DND-41 (cell line): ENCODE results near the gene SHQ1.

Experiments used
- ATAC-seq: fragments of 200-7000 bp; cut with Tn5 transposase; 3 replicates; pipeline ENCODE4 v1.9.1; 2021; ENCODE audit warnings: low read depth; ENCODE audit not compliant: insufficient read depth
- DNase-seq: peaks from one replicate; pipeline ENCODE4 v3.0.0-alpha.2; 2020
- H2AFZ ChIP-seq: 2 replicates; pipeline ENCODE4 v1.6.0; 2012; ENCODE audit warnings: low read depth, low read length
- H3K27ac ChIP-seq: 2 replicates; pipeline ENCODE4 v1.5.1; 2012; ENCODE audit warnings: low read length, inconsistent platforms
- H3K27me3 ChIP-seq: fragments of 200-600 bp; sonication (generic); 2 replicates; pipeline ENCODE4 v1.6.0; 2012; ENCODE audit warnings: low read length, mild to moderate bottlenecking, inconsistent platforms; ENCODE audit not compliant: insufficient read depth, poor library complexity
- H3K36me3 ChIP-seq: 2 replicates; pipeline ENCODE4 v1.5.1; 2012; ENCODE audit warnings: low read length, inconsistent platforms; ENCODE audit not compliant: insufficient read depth
- H3K4me1 ChIP-seq: 2 replicates; pipeline ENCODE4 v1.5.1; 2012; ENCODE audit warnings: mild to moderate bottlenecking, low read length; ENCODE audit not compliant: insufficient read depth
- H3K4me2 ChIP-seq: 2 replicates; pipeline ENCODE4 v1.6.0; 2012; ENCODE audit warnings: mild to moderate bottlenecking, moderate library complexity, low read length, inconsistent platforms; ENCODE audit not compliant: insufficient read depth
- H3K4me3 ChIP-seq, 2 experiments: fragments of 200-600 bp in 1 of 2; shearing (Covaris generic) in 1 of 2; 2 replicates each; pipeline ENCODE4 v1.5.1; 2012 to 2016; ENCODE audit warnings: inconsistent platforms in 2 of 2, low read length in 2 of 2, mild to moderate bottlenecking in 2 of 2, low read depth in 1 of 2, moderate library complexity in 1 of 2
- H3K79me2 ChIP-seq: 2 replicates; pipeline ENCODE4 v1.6.0; 2012; ENCODE audit warnings: low read length, inconsistent platforms; ENCODE audit not compliant: insufficient read depth
- H3K9ac ChIP-seq: 2 replicates; pipeline ENCODE4 v1.6.0; 2012; ENCODE audit warnings: low read depth, mild to moderate bottlenecking, inconsistent platforms, low read length, moderate library complexity
- H3K9me3 ChIP-seq: 2 replicates; pipeline ENCODE4 v1.5.1; 2012; ENCODE audit warnings: low read length, moderate library complexity, mild to moderate bottlenecking, inconsistent platforms; ENCODE audit not compliant: insufficient read depth, severe bottlenecking
- H4K20me1 ChIP-seq: 2 replicates; pipeline ENCODE4 v1.6.0; 2012; ENCODE audit warnings: low read length; ENCODE audit not compliant: insufficient read depth
- EZH2 ChIP-seq: IDR thresholded peaks from 3 replicates; pipeline ENCODE4 v1.6.1; 2012; ENCODE audit warnings: borderline replicate concordance, low read depth, mild to moderate bottlenecking, moderate library complexity, low read length, inconsistent platforms; ENCODE audit not compliant: severe bottlenecking
- TF ChIP-seq, protein P1 (sequence below): IDR thresholded peaks from 2 replicates; pipeline ENCODE4 v1.5.1; 2012; ENCODE audit warnings: borderline replicate concordance, low read length, moderate library complexity, mild to moderate bottlenecking; ENCODE audit not compliant: poor library complexity, severe bottlenecking; ENCODE audit errors: extremely low read depth

The SHQ1 gene

DNA sequence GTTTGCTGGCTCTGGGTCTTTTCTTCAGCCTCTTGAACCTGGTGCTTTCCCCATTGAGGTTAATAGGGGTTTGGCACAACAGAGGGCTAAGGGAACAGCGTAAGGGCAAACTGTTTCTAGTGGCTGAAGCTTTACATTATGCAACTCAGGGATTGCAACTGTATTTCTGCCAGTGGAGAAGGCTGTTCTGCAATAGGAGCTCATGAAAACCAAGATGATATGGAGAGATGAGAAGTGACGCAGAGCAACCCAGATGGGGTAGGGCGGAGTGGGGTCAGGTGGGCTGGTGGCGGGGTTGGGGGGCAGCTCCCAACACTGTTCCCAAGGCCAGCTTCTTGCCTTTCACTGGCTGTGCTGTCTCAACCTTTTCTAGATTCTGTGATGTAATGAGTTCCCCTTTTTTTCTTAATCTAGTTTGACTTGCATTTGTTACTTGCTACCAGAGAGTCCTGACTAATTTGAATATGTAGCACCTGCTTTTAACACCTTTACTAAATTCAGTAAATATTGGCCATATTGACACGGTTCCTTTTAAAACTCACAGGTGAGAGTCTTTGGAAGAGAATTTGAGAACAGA, 46.8 kb upstream of the SHQ1 start:
- H4K20me1 ChIP-seq: peaks cover 8% of the 10 kb centered on the region; the same call in 1 of the 2 replicates
- H2AFZ ChIP-seq: no peak overlapping the region
- no peaks in the 10 kb centered on the region for H3K27me3 ChIP-seq
- peaks cover 39% of the 10 kb centered on the region for H3K4me1 ChIP-seq
- no peak for DNase-seq
- peaks cover 53% of the 10 kb centered on the region for H3K36me3 ChIP-seq
- no peak overlapping the region for H3K27ac ChIP-seq
- H3K9me3 ChIP-seq: no peaks in the 10 kb centered on the region
- H3K9ac ChIP-seq: no peak overlapping the region
- no peak for ATAC-seq
- H3K4me2 ChIP-seq: no peak overlapping the region
- H3K4me3 ChIP-seq: no peak overlapping the region
- H3K79me2 ChIP-seq: peaks cover 97% of the 10 kb centered on the region
- TF ChIP-seq, protein P1, sequence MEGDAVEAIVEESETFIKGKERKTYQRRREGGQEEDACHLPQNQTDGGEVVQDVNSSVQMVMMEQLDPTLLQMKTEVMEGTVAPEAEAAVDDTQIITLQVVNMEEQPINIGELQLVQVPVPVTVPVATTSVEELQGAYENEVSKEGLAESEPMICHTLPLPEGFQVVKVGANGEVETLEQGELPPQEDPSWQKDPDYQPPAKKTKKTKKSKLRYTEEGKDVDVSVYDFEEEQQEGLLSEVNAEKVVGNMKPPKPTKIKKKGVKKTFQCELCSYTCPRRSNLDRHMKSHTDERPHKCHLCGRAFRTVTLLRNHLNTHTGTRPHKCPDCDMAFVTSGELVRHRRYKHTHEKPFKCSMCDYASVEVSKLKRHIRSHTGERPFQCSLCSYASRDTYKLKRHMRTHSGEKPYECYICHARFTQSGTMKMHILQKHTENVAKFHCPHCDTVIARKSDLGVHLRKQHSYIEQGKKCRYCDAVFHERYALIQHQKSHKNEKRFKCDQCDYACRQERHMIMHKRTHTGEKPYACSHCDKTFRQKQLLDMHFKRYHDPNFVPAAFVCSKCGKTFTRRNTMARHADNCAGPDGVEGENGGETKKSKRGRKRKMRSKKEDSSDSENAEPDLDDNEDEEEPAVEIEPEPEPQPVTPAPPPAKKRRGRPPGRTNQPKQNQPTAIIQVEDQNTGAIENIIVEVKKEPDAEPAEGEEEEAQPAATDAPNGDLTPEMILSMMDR: no peak
- TF ChIP-seq EZH2: no peak

DNA sequence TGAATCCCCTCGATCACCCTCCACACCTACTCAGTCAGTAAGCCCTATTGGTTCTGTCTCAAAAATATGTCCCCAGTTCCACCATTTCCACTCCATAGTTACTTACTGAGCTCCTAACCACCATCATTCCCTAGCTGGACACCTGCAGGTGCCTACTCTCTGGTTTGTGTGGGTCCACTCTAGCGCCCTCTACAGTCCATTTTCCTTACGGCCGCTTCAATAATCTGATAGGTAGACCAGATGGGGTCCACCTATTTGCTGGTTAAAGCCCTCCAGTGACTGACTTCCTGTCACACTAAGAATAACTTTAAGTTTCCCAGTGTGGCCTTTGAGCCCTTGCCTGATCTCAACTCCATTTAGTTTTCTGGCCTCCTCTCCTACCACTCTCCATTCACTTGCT, 44.6 kb upstream of the SHQ1 start:
- no peak for TF ChIP-seq EZH2
- TF ChIP-seq, protein P1: peak; percentile 69
- 0 out of 3 replicates have a peak, but pooled peaks have one; percentile 13 for ATAC-seq
- H3K4me2 ChIP-seq: peak overlapping the region; percentile 71; the same call in 1 of the 2 replicates

DNA sequence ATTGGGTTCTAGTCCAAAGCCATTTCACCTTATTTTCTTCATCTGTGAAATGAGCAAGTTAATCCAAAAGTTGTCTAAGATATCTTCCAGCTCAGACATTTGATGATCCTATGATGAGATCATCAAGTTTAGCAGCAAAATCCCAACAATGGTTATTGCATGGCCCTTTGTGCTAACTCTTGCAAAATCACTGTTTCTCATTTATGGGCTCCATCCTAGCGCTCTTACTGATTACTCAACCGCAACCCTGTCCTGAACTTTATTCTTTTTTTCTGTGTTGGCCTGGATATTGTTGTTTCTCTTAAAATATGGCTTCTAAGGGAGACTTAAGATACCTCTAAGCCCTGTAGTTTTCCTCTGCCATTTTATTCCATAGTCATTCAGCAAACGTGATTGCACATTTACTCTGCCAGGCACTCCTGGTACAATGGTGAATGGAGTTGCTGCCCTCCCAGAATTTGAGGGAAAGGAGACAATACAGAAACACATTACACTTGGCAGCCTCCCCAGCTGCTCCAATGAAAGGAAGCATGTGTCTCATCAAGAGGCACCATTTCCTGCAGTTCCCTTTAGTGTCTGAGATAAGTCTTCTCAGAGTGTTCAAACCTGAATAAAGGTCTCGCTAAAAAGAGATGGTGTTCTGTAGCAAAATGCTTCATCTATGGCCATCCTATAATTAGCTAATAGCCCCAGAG, 44.0 kb upstream of the SHQ1 start:
- Histone ChIP-seq H3K27me3 (no peaks in the 10 kb centered on the region), H3K4me2 (peak overlapping the region; percentile 71), H3K9me3 (no peaks in the 10 kb centered on the region), H3K27ac (peak overlapping the region; percentile 88), H3K9ac (no peak overlapping the region), H3K4me3 (0 out of 4 replicates have a peak overlapping the region, but pooled peaks of 1 of the 2 experiments have one; percentile 6), H3K79me2 (peaks cover 95% of the 10 kb centered on the region), H3K4me1 (peaks cover 53% of the 10 kb centered on the region), H3K36me3 (peaks cover 33% of the 10 kb centered on the region), H2AFZ (no peak overlapping the region), H4K20me1 (peaks cover 8% of the 10 kb centered on the region; the same call in 1 of the 2 replicates)
- ATAC-seq (peak; percentile 23; the same call in 1 of the 3 replicates), DNase-seq (peak; percentile 45)
- TF ChIP-seq, protein P1: no peak
- no peak for TF ChIP-seq EZH2

More for the DNA sequence above, 44.6 kb upstream of the SHQ1 start:
- Histone ChIP-seq H3K4me3 (no peak overlapping the region), H3K4me1 (peaks cover 48% of the 10 kb centered on the region), H4K20me1 (peaks cover 8% of the 10 kb centered on the region; the same call in 1 of the 2 replicates), H3K9me3 (no peaks in the 10 kb centered on the region), H2AFZ (no peak overlapping the region), H3K9ac (no peak overlapping the region), H3K27ac (peak overlapping the region; percentile 88), H3K79me2 (peaks cover 95% of the 10 kb centered on the region), H3K27me3 (no peaks in the 10 kb centered on the region), H3K36me3 (peaks cover 33% of the 10 kb centered on the region)
- peak; percentile 61 for DNase-seq
